GM12878 (cell line): ENCODE data around the gene EYS.

ENCODE experiments used
- BCLAF1 ChIP-seq: fragments of 450-650 bp; IDR thresholded peaks from 2 replicates; pipeline ENCODE4 v1.6.1; 2017; ENCODE audit warnings: antibody characterized with exemption, mild to moderate bottlenecking, moderate library complexity
- CEBPB ChIP-seq, 2 experiments: fragments of 150-350 bp in 1 of 2; IDR thresholded peaks; 2 replicates each; pipeline ENCODE4 v1.6.1; 2012 to 2014; ENCODE audit warnings: low read depth in 2 of 2, low read length in 2 of 2, borderline replicate concordance in 1 of 2, inconsistent platforms in 1 of 2
- CHD1 ChIP-seq: IDR thresholded peaks from 2 replicates; pipeline ENCODE4 v1.6.1; 2012; ENCODE audit warnings: low read depth, low read length, improper control_type of control experiment
- CREB1 ChIP-seq: IDR thresholded peaks from 2 replicates; pipeline ENCODE4 v1.6.1; 2012; ENCODE audit warnings: low read depth, mild to moderate bottlenecking, inconsistent platforms
- CTCF ChIP-seq, 3 experiments: IDR thresholded peaks in 2 of 3; conservative IDR thresholded peaks in 1 of 3; 2 replicates each; pipeline ENCODE4 v1.5.1; 2011; ENCODE audit warnings: low read depth in 3 of 3, low read length in 3 of 3, mild to moderate bottlenecking in 3 of 3, control low read depth in 2 of 3, moderate library complexity in 2 of 3, inconsistent platforms in 1 of 3, mixed read lengths in 1 of 3; ENCODE audit not compliant: control insufficient read depth in 2 of 3, insufficient read depth in 1 of 3; ENCODE audit errors: extremely low read depth in 1 of 3
- EZH2 ChIP-seq: IDR thresholded peaks from 2 replicates; pipeline ENCODE4 v1.6.1; 2012; ENCODE audit warnings: low read depth, mild to moderate bottlenecking, control low read depth, inconsistent platforms, low read length, borderline replicate concordance; ENCODE audit not compliant: control insufficient read depth
- POLR2AphosphoS5 ChIP-seq: IDR thresholded peaks from 2 replicates; pipeline ENCODE4 v1.6.1; 2011; ENCODE audit warnings: mild to moderate bottlenecking, low read length, inconsistent platforms
- SP1 ChIP-seq: IDR thresholded peaks from one replicate; pipeline ENCODE4 v1.6.1; 2011; ENCODE audit warnings: low read depth, low read length
- TAF1 ChIP-seq: IDR thresholded peaks from 2 replicates; pipeline ENCODE4 v1.6.1; 2011; ENCODE audit warnings: mild to moderate bottlenecking, low read depth, low read length, borderline replicate concordance
- TCF12 ChIP-seq: IDR thresholded peaks from 2 replicates; pipeline ENCODE4 v1.6.1; 2011; ENCODE audit warnings: low read depth, mild to moderate bottlenecking, low read length
- YY1 ChIP-seq: IDR thresholded peaks from 2 replicates; pipeline ENCODE4 v1.6.1; 2011; ENCODE audit warnings: low read depth, mild to moderate bottlenecking, low read length
- ZBTB33 ChIP-seq: fragments of 450-650 bp; IDR thresholded peaks from 2 replicates; pipeline ENCODE4 v1.6.1; 2017; ENCODE audit warnings: mild to moderate bottlenecking

DNA sequence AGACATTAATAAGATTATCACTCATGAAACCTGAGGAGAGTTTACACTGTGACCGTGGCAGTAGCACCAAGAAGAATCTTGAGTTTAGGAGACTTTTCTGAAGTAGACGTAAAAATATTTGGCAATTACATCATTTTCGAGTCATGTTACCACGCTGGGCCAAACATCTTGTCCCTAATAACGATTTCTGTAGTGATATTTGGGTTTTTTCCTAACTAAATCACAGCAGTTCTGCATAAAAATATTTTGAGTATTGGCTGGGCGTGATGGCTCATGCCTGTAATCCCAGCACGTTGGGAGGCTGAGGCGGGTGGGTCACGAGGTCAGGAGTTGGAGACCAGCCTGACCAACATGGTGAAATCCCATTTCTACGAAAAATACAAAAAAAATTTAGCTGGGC, 1809.1 kb downstream of the EYS start:
- TF ChIP-seq TCF12 (no peak), CTCF (IDR thresholded peaks at IDR 0.05 in 2 of 3, conservative IDR thresholded peaks at IDR 0.05 in 1 of 3; ENCODE audit: control insufficient read depth in 2 of 3, extremely low read depth in 1 of 3, insufficient read depth in 1 of 3, low read depth in 3 of 3, low read length in 3 of 3) (no peak), CHD1 (no peak), BCLAF1 (no peak), TAF1 (no peak), CEBPB (IDR thresholded peaks at IDR 0.05; ENCODE audit: borderline replicate concordance in 1 of 2, low read depth in 2 of 2, low read length in 2 of 2) (no peak), POLR2AphosphoS5 (no peak), YY1 (no peak), CREB1 (no peak), EZH2 (no peak), SP1 (no peak), ZBTB33 (no peak)
